Glomerular visceral epithelial cell (primary cell): ENCODE measurements around the gene AGR2.
"Not testable (repeated sequence)": the region's sequence is repeated elsewhere in the genome, so short reads cannot be mapped to it uniquely, and the experiment has no call there.

Experiments
- DNase-seq: peaks from one replicate; pipeline ENCODE4 v3.0.0-alpha.2; 2016; ENCODE audit errors: extremely low spot score

Gene AGR2

DNA sequence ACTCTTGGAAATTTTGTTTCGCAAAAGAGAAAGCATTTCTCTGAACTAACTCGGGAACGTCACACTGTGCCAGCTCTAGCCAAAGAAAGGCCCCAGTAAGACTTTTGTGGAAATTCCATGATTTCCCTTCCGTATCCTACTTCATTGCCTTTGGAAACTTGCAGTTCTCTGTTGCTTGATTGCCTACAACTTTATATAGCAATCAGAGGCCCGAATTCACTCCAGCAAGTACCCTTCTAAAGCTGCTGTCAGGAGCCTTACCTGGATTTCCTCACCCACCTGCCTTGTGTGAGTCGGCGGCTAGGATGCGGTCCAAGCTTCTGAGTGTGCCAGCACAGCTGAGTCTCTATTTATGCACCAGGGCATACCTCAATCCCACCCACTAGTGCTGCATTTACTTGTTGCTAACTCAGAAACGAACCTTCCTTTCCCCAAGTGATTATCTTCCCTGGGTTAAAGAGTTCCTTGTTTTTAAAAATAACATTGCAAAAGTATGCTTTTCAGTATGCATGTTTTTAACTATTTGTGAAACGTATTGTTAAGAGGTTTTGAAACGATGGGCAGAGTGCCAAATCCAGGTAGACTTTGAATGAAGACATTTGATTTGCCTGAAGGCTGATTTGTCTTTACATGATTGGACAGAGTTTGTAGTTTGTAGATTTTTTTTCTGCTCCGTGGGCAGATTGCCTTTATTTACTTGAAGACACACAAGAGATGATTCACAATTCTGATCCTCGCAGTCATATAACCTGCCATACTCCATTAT is at the start of gene AGR2:
AGR2 (minus strand) TSS at position 326 of the 766 bp plus-strand sequence. CDS start 3,203 bp downstream, outside the sequence.
- DNase-seq = no peak

DNA sequence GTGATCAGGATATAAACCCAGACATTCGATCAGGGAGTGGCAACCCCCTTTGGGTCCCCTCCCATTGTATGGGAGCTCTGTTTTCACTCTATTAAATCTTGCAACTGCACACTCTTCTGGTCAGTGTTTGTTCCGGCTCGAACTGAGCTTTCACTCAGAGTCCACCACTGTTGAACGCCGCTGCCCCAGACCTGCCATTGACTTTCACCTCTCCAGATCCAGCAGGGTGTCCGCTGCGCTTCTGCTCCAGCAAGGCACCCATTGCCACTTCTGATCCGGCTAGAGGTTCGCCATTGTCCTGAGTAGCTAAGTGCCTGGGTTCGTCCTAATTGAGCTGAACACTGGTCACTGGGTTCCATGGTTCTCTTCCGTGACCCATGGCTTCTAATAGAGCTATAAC is 48.4 kb upstream of the AGR2 start:
- not testable (repeated sequence) for DNase-seq

DNA sequence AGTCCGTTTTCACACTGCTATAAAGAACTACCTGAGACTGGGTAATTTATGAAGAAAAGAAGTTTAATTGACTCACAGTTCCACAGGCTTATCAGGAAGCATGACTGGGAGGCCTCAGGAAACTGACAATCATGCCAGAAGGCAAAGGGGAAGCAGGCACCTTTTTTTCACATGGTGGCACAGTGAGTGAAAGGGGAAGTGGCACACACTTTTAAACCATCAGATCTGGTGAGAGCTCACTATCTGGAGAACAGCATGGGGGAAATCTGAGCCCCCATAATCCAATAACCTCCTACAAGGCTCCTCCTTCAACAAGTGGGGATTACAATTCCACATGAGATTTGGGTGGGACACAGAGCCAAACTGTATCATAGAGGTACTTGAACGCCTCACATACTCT is 47.0 kb upstream of the AGR2 start:
- DNase-seq = no peak

DNA sequence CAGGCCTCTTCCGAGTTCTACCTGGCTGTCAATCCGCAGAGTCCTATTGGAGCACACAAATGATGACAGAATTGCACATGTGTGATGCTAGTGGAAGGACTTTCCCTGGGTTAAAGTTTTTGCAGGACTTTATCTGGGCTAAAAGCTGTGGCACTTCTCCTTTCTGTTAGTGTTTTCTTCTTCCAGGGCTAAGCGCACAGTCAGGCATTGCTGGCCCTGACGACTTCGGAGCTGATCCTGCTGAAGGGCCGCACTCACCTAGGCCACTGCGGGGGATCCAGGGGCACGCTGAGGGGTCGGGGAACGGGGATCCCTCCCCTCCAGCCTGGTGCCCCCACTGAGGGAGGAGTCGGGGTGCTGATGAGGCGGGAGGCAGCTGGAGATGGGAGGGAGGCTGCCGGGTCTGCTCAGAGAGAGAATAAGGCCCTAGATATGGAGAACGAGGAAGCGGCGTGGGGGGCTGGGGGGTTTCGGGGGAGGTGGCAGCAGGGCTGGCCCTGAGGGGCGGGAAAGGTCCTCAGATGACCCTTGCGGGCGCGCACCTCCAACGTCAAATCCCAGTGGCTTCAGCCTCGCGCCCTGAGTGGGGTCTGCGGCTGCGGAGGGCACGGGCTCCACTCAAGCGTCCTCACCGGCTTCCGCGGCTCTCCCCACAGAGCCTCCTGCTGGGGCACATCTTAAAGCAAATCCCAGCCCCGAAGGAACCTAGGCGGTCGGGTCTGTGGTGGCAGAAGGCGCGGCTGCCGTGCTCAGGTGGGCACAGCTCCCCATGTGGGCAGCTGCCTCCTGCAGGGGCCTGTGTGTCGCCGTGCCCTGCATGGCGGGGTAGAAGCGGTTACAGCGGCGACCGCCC is 46.0 kb upstream of the AGR2 start:
- DNase-seq = no peak

DNA sequence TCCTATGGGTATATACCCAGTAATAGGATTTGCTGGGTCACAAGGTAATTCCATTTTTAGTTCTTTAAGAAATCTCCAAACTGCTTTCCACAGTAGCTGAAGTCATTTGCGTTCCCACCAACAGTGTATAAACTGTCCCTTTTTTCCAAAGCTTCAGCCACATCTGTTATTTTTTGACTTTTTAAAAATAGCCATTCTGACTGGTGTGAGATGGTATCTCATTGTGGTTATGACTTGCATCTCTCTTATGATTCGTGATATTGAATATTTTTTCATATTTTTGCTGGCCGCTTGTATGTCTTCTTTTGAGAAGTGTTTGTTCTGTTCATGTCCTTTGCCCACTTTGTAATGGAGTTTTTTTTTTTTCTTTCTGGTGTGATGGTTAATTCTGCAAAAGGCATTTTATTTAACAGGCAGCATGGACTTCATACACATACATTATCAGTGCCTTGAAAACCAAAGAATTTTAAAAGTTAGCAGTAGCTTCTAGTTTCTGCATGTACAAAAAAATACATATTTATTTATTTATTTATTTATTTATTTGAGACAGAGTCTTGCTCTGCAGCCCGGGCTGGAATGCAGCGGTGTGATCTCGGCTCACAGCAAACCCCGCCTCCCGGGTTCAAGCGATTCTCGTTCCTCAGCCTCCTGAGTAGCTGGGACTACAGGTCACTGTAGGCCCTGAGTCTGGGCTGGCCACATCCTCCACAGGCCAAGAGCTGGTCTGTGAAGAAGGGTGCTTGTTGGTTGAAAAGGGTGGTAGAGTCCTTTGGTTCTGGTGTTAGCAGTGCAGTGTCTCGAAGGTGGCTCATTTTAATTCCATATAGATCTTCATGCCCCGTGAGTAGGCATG is 44.7 kb upstream of the AGR2 start:
- DNase-seq = no peak

DNA sequence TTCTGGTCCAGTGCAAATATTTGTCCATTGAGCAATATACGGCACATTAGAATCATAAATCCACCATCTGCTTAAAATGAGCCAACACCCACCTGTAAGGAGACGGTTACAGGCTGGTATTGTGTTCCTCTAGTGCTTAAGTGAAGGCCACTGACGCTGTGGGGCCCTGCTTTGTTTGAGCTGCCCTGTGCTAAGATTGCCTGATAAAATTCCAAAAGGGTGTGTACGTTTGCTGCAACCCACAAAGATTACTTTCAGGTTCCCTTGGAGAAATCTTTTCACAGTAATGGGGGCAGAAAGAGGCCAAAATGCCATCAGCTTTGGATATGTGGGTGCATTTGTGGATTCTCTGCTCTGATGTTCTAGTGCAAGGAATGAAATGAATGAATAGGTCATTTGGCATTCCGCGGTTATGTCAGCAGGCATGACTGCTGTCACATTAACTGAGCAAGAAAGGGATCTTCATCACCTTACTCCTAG is 42.6 kb upstream of the AGR2 start:
- DNase-seq = peak; percentile 38

DNA sequence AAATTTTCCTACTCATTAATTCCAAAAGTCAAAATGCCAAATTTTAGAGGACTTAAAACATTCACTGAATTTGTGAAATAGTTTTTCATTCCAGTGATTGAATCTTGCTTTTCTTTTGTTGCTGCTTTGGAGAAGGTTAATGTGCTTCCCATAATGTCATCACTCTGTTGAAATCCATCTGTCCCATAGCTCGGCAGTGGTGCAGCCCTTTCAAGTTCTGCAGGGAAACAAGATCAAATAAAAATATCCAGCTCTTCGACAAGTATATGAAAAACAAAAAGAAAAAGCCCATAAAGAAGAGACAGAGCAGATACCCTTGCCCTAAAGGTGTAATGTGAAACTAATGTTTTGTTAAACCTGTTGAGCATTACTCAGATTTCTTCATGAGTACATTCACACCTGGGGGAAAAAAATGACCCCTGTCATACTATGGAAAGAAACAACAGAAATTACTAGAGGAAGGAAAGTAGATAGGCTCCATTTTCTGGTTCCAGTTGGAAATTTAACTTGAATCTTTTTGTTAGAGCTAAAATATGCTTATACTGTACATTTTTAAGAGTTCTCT is 41.9 kb upstream of the AGR2 start:
- no peak for DNase-seq

DNA sequence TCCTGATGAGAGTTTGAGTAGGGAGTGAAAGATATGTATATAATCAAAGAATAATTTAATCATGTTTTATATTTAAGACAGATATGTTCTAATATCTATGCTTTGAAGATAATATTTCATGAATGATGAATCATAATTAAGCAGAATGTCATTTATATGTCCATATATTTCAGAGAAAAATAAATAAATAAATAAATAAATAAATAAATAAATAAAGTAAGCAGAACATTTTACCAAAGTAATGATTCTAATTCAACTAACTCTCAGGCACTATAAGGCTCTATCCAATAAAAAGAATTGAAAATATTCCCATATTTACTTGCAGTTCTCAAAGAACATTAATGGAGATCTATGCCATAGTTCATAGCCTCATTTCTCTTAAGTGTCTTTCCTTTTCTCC is 40.9 kb upstream of the AGR2 start:
- DNase-seq = no peak

DNA sequence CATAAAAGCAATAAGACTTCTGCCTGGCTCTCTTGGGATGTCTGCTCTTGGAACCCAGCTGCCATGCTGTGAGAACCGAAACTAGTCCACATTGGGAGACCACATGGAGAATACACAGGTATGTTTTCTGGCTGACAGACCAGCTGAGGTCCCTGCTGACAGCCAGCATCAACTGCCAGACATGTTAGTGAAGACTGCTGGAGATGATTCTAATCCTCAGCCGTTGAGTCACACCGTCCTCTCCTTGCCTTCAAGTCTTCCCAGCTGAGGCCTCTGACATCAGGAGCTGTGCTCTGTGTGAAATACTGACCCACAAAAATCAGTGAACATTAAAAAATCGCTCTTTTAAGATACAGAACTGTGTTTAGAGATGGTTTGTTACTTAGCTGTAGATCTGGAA is 36.9 kb upstream of the AGR2 start:
- DNase-seq = peak; percentile 2

DNA sequence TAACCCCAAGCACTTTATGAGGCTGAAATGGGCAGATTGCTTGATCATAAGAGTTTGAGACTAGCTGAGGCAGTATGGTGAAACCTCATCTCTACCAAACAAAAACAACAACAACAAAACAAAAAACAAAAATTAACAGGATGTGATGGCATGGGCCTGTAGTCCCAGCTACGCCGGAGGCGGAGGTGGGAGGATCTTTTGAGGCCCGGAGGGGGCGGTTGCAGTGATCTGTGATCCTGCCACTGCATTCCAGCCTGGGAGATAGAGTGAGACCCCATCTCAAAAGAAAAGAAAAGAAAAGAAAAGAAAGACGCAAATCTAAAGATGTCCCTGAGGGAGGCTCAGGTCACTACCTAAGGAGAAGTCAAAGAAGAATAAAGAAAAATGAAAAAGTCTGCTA is 35.3 kb upstream of the AGR2 start:
- DNase-seq = no peak

DNA sequence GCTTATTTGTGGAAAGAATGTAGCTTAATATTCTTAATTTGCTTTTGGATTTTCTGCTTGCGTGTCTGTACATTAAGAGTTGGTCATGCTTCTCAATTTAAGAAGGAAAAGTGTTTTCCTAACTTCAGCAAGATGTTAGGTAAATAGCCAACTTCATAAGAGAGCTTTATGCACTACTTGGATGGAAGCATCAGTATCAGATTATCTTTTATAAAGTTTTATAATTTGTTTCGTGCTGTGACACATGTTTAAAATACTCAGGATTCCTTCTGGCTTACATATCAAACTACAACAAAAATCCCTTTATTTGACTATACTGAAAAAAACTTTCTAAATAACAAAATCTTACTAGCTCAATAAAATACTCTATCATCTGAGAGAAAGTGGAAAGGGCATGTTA is 34.8 kb upstream of the AGR2 start:
- DNase-seq = no peak

DNA sequence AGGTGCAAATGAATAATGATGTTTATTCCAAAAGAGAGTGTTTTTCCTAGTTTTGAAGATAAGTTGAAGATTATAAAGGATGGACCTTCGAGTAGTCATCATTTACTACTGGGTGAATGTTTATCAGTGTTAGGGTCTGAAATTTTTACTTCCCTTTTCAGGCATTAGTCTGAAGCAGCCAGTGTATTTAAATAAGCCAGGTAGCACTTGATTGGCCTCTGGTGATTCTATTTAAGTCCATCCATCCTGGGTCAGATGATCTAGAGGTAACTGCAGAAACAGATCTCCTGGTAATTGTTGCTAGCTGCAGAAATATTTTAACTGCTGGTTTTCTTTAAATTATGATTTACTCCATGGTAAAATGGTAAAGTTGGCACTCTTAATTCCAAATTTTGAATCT is 34.1 kb upstream of the AGR2 start:
- no peak for DNase-seq

DNA sequence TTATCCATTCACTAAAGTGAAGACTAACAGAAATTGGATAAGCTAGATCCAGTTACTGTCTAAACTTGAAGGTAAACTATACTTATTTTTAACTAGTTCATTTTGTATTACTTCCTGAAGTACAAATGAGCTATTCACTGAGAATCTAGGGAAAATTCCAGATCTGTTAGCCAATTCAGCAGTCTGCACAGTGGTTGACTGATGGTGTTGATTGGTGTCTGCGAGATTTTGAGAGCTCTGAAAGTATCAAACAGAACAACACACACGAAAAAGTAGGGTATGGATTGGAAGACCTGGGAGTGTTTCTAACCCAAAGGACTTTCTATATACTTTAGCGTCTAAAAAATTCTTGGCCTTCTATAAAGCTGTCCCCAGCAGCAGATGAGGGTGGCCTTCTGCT is 33.6 kb upstream of the AGR2 start:
- no peak for DNase-seq

DNA sequence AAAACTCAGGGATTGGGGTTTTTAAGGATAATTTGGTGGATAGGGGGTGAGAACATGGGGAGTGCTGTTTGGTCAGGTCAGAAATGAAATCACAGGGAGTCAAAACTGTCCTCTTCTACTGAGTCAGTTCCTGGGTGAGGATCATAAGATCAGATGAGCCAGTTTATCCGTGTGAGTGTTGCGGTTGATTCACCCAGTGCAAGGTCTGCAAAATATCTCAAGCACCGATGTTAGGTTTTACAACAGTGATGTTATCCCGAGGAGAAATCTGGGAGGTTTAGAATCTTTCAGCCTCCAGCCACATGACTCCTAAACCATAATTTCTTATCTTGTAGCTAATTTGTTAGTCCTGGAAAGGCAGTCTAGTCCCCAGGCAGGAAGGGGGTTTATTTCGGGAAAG is 31.7 kb upstream of the AGR2 start:
- no peak for DNase-seq

DNA sequence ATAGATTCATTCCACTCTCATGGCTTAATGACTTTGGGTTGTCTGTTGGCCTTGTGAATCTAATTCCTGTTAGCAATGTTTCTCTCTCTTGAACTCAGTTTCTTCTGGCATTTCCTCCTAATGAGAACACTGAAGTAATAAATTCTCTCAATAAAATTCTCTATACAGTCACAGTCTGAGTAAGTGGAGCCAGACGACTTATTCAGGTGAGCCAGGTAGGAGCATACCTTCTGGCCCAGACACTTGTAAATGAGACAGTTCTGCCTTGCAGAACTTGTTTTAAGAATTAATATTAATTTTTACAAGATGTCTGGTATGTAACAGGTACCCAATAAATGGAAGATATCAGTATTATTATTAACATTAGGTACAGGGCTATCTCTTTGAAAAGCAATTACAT is 28.6 kb upstream of the AGR2 start:
- DNase-seq = no peak

DNA sequence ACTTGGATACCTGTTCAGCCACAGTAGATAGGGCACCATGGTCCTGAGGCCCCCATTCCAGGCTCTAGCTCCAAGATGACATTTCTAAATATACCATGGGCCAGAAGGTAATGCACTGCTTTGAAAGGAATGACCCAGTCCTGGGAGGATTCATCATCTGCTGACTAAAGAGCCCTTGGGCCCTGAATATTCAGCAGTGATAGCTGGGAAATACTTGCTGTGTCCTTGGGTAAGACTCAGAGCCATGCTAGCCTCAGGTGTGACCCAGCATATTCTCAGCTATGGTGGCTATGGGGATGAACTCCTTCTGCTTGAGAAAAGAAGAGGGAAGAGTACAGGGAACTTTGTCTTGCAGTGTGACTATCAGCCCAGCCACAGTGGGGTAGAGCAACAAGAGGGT is 21.3 kb upstream of the AGR2 start:
- DNase-seq = no peak

DNA sequence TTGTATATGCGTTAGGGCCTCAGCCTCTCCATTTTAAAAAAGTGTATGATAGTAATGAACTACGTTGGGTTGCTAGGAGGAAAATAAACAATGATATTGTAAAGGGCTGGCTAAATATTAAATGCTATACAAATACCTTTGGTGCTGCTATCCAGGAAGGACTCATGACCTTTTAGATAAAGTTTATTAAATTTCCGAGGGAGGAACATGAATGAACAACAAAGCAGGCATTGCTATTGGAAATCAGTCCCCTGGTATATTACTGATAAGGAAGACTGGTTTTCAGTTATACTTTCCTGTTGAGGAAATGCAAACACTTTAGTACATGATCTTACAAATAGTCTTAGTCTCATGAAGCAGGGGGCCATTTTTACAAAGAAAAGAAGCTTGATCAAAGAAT is 17.2 kb upstream of the AGR2 start:
- no peak for DNase-seq

DNA sequence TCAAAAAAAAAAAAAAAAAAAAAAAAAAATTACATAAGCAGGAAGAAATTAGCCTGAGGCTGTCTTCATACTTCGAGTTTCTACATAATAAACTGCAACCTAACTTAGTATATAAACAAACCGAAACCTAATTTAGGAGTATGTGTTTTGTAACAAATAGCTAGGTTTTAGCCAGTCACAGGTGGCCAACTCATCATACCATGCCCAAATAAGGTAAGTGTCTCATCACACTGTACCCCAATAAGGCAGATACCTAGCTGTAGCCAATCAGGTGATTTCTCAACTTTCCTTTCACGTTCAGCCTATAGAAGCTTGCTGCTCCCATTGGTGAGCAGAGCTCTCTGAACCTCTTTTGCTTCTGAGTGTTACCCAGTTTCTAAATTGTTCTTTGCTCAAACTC is 13.9 kb upstream of the AGR2 start:
- DNase-seq = no peak

DNA sequence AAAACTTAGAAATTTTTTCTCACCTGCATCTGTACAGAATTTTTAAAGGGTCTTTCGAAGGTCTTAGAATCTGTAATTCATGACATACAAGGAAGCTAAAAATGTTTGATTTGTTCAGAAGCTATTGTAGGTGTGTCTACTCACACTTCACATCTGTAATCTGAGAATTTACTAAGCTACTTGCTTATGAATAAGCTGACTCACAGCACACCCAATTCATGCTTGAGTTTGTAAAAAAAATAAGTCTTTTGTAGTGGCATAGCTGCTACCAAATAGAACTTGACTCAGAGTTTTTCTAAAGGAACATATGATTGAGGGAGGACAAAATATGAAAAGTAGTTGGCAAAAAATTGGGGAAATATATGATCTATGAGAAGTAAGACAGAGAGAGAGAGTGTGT is 12.7 kb upstream of the AGR2 start:
- peak; percentile 15 for DNase-seq

DNA sequence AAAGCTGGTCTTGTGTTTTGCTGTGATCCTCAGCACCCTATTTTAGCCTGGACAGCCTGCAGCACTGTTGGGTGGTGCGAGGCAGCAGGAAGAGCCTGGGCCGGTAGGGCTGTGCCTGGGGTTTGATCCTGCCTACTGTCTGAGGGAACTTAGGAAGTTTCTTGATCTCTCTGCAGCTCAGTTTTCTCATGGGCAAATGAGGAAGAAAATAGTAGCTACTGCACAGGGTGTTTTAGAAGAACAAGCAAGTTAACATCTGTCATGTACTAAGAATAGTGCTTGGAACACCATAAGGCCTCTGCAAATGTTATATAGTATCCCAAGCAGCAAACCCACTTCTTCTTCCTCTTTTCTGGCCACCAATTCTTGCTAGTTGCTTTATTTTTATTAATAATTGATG is 12.0 kb upstream of the AGR2 start:
- no peak for DNase-seq

DNA sequence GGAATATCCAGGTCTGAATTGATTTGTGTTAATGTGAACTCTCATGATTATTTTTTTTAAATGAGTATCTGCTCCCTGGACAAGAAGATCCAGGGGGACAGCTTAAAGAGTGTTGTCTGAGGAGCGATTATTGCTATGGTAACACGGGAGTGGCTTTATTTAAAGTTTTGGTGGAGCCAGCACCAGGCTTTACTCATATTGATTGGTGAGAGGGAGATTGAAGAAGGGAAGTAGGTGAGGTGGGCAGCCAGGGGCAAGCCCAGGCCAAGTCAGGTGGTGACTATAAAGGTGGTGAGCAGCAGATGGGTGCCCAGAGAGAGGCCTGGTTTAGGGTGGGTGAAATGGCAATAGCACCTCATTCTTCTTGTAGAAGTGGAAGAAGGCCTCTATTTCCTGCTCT is 10.2 kb upstream of the AGR2 start:
- DNase-seq = no peak

DNA sequence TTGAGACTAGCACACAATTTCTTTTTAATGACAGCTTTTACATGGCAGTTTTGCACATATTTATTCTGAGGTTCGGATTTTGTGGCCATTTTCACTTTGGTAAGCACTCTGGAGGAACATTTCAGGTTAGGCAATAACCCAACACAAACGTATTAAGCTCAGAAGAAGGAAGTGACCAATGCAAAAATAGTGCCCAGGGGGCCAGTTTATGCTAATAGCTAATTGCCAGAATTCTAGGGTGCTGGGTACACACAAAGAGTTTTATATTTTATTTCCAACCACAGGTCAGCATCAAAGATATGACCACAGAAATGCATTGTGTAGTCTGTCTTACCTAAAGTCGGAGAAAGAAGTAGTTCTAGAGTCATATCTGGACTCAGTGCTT is 8.4 kb upstream of the AGR2 start:
- no peak for DNase-seq
